HK-2 (cell line): ENCODE data around the gene CLSTN2.

ENCODE experiments used
- DNase-seq: peaks from one replicate; pipeline ENCODE4 v3.0.0-alpha.2; 2018; ENCODE audit not compliant: unreplicated experiment

CLSTN2 gene

GRCh38 chr3:139935016-139935865 lies at the start of gene CLSTN2:
TSS of gene CLSTN2 (plus strand) at chr3:139935185.
- DNase-seq: peak; percentile 35

- no peak for DNase-seq
These were observed 47.6 kb upstream of the CLSTN2 start for GRCh38 chr3:139887431-139887830.

GRCh38 chr3:139888561-139889140 lies 46.3 kb upstream of the CLSTN2 start:
- DNase-seq: no peak

- no peak for DNase-seq
These were observed 41.6 kb upstream of the CLSTN2 start for GRCh38 chr3:139893267-139893962.

GRCh38 chr3:139893963-139894642 lies 40.9 kb upstream of the CLSTN2 start:
- DNase-seq: no peak

- DNase-seq: no peak
These were observed 40.4 kb upstream of the CLSTN2 start for GRCh38 chr3:139894643-139894989.

- no peak for DNase-seq
These were observed 37.2 kb upstream of the CLSTN2 start for GRCh38 chr3:139897759-139898158.

- DNase-seq: peak; percentile 35
These were observed 28.6 kb upstream of the CLSTN2 start for GRCh38 chr3:139906418-139906817.

GRCh38 chr3:139909811-139910210 lies 25.2 kb upstream of the CLSTN2 start:
- DNase-seq: no peak

- DNase-seq: no peak
These were observed 18.7 kb upstream of the CLSTN2 start for GRCh38 chr3:139916271-139916670.

- no peak for DNase-seq
These were observed 17.7 kb upstream of the CLSTN2 start for GRCh38 chr3:139917226-139917785.

GRCh38 chr3:139928708-139929505 lies 6.1 kb upstream of the CLSTN2 start:
- DNase-seq: no peak

- DNase-seq: no peak
These were observed 4.8 kb upstream of the CLSTN2 start for GRCh38 chr3:139930211-139930610.

- no peak for DNase-seq
These were observed 1.2 kb upstream of the CLSTN2 start for GRCh38 chr3:139933766-139934165.

GRCh38 chr3:139934613-139935015 lies 371 bp upstream of the CLSTN2 start:
- peak; percentile 20 for DNase-seq

GRCh38 chr3:139935866-139936817 lies 1.2 kb downstream of the CLSTN2 start:
- peak; percentile 11 for DNase-seq

- peak; percentile 22 for DNase-seq
These were observed 2.8 kb downstream of the CLSTN2 start for GRCh38 chr3:139937674-139938279.

GRCh38 chr3:139939681-139940190 lies 4.8 kb downstream of the CLSTN2 start:
- DNase-seq: no peak

GRCh38 chr3:139940622-139941021 lies 5.6 kb downstream of the CLSTN2 start:
- DNase-seq: no peak
